Measurements from ENCODE around the gene STAT5A.
"Not testable (repeated sequence)": the region's sequence is repeated elsewhere in the genome, so short reads cannot be mapped to it uniquely, and the experiment has no call there.

Gene STAT5A

DNA sequence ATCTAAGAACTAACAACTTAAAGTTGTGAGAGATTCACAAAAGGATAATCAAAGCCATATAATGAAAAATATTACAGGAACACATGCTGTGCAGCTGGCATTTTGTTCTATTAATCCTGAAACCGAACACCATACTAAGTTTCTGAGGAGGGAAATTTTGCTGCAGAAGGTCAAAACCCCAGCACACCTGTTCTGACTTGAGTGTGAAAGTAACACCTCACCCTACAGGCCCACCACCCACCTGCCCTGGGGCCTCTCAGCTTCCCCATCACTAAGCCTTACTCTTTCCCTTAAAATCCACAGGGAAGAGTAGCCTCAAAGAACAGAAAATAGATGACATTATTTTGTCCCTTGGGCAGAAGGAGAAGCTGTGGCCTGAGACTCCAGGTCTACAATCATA lies 44.8 kb downstream of the STAT5A start:
- DNase-seq (ENCODE audit: low read depth) = no peak

GRCh38 chr17:42334677-42335076 lies 46.4 kb downstream of the STAT5A start:
- no peak for DNase-seq (ENCODE audit: low read depth)

GRCh38 chr17:42337442-42337841 lies 49.1 kb downstream of the STAT5A start:
- peak; percentile 72 for DNase-seq (ENCODE audit: low read depth)

DNA sequence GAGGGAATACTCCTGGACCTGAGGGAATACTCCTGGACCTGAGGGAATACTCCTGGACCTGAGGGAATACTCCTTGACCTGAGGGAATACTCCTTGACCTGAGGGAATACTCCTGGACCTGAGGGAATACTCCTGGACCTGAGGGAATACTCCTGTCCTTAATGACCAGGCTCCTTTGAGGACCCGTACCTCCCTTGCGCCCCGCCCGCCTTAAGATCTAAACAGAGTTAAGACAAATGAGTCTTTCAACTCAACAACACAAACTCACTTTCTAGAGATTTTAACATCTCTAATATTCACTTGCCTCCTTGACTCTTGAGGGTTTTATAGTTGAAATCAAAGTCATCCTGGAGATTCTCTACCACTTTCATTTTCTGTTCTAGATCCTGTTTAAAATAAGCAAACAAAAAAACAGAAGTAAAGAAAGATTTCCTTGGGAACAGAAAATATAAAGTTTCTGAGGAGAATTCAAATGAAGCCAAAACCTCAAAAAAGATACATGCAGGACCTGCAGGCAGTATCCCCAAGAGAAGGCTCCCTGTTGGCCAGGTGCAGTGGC lies 50.2 kb downstream of the STAT5A start:
- DNase-seq (ENCODE audit: low read depth) = no peak

DNA sequence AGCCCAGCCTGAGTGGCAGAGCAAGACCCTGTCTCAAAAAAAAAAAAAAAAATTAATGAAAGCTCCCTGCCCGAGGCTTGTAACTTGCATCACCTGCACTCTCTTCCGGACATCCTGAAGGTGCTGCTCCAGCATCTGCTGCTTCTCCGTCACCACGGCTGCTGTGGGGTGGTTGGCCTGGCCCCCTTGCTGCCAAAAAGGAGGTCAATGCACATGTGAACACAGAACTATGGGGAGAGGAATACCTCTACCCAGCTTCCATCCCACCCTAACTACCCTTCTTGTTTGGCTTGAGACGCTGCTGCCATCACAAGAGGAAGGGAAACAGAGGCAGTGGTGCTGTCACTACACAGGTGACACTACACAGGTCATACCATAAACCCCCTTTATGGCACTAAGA lies 50.9 kb downstream of the STAT5A start:
- DNase-seq (ENCODE audit: low read depth) = no peak

- no peak for DNase-seq (ENCODE audit: low read depth)
These were observed 52.4 kb downstream of the STAT5A start for GRCh38 chr17:42340691-42341127.

DNA sequence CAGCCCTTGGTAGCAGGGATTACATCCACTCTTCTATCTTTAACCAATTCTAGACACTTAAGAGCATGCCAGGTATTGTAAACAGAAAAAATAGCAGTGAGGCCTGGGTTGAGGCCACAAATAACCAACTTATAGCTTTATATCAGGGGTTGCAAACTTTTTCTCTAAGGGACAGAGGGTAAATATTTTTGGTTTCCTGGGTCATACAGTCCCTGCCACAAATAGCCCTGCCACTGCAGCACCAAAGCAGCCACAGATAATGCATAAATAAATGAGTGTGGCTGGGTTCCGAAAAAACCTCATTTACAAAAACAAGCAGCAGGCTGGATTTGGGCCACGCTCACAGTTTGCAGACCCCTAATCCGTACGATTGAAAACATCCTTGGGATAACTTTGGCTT lies 53.3 kb downstream of the STAT5A start:
- no peak for DNase-seq (ENCODE audit: low read depth)

GRCh38 chr17:42342242-42343008 lies 54.1 kb downstream of the STAT5A start:
- peak; percentile 23 for DNase-seq (ENCODE audit: low read depth)

- DNase-seq (ENCODE audit: low read depth) = no peak
These were observed 57.2 kb downstream of the STAT5A start for GRCh38 chr17:42345396-42346073.

- no peak for DNase-seq (ENCODE audit: low read depth)
These were observed 58.2 kb downstream of the STAT5A start for GRCh38 chr17:42346481-42346880.

DNA sequence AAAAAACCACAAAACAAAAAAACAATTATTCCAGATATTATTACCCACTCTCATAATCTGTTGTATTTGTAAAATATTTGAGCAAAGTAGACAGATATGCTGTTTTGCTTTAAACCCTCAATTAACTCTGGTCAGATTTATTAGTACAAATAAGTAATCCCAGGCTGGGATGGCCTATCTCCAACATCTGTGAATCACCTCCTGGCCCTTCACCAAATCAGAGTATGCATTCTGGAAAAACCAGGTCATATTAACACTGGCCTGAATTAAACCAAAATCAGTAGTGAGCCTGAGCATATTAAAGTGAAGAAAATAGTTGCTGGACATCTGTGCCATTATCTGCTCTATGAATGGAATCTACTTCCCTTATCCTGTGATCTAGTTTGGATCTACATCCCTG lies 58.9 kb downstream of the STAT5A start:
- peak; percentile 57 for DNase-seq (ENCODE audit: low read depth)

DNA sequence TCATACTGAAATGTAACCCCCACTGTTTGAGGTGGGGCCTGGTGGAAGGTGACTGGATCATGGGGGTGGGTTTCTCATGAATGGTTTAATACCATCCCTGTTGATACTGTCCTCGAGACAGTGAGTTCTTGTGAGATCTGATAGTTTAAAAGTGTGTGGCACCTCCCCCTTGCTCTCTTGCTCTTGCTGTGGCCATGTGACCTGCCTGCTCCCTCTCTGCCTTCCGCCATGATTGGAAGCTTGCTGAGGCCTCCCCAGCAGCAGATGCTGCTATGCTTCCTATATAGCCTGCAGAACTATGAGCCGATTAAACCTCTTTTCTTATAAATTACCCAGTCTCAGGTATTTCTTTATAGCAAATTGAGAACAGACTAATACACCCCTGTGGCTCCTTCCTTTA lies 59.3 kb downstream of the STAT5A start:
- DNase-seq (ENCODE audit: low read depth) = no peak

GRCh38 chr17:42348104-42348503 lies 59.8 kb downstream of the STAT5A start:
- no peak for DNase-seq (ENCODE audit: low read depth)

GRCh38 chr17:42354956-42355843 lies 66.9 kb downstream of the STAT5A start:
- DNase-seq (ENCODE audit: low read depth) = no peak

GRCh38 chr17:42358434-42358833 lies 70.1 kb downstream of the STAT5A start:
- no peak for DNase-seq (ENCODE audit: low read depth)

DNA sequence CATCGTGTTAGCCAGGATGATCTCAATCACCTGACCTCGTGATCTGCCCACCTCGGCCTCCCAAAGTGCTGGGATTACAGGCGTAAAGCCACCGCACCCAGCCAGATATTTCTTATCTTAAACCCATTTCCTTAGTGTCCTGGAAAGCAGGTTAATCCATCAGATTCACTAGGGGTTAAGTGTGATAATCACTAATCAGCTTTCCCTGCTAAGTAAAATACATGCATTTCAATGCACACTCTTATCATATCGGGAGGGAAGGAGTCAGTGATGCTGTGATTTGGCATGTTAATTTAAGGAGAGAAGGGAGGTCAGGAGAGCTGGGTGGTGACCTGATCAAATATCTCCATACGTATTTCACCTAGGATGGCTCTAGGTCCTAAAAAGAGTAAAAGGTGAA lies 70.8 kb downstream of the STAT5A start:
- DNase-seq (ENCODE audit: low read depth) = no peak

DNA sequence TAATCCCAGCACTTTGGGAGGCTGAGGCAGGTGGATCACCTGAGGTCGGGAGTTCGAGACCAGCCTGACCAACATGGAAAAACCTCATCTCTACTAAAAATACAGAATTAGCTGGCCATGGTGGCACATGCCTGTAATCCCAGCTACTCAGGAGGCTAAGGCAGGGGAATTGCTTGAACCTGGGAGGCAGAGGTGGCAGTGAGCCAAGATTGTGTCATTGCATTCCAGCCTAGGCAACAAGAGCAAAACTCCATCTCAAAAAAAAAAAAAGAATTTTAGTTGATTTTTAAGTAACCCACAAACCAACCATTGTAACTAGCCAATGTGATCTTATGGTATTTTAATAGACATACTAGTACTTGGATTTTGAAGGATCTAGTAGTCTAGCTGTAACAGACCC lies 72.1 kb downstream of the STAT5A start:
- DNase-seq (ENCODE audit: low read depth) = not testable (repeated sequence)
